ENCODE results near the gene EXOC2.

The EXOC2 gene

DNA sequence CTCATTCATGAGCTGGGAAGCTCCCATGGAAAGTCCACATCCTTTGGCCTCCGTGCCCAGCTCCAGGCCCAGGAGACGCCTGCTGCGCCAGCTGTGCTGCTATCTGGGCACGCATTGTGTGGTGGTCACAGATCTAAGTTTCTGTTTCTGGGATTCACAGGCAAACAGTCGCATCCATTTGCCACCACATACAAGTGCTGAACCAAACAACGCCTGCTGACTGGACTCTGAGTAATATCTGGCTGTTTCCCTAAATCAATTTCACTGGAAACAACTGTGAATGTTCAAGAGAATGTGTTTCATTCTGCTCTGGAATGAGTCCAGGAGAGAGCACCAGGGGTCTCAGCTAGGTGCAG lies 255.9 kb downstream of the EXOC2 start:
- no peak for DNase-seq

- no peak for DNase-seq
Observed at GRCh38 chr6:436308-437036, 256.5 kb downstream of the EXOC2 start.

- no peak for DNase-seq
Observed at GRCh38 chr6:435441-436307, 257.3 kb downstream of the EXOC2 start.
